ENCODE measurements around the gene ZNF132.

ZNF132 gene

GRCh38 chr19:58468216-58468839, 28.4 kb upstream of the ZNF132 start:
- TF ChIP-seq CTCF (conservative IDR thresholded peaks at IDR 0.05; ENCODE audit: low read depth), result no peak
- POLR2A ChIA-PET (ENCODE audit: low non-redundant PET), result no interaction called here
- CTCF ChIA-PET, result no interaction called here
- no peak for DNase-seq (ENCODE audit: low spot score)
- peak overlapping the region; percentile 50 for H3K27ac ChIP-seq

GRCh38 chr19:58466760-58467589, 27.0 kb upstream of the ZNF132 start, which contains the start of gene ZNF324:
TSS of gene ZNF324 (plus strand) at chr19:58467080. CDS start at chr19:58469186, 2,106 bp downstream.
- CTCF ChIA-PET, result interaction anchor here (0.6 kb wide), 1 partner anchor 22 kb away, joined by 3 read pairs; no protein-coding TSS in a partner anchor
- POLR2A ChIA-PET (ENCODE audit: low non-redundant PET), result no interaction called here
- DNase-seq (ENCODE audit: low spot score), result peak; percentile 96
- no peak for TF ChIP-seq CTCF (conservative IDR thresholded peaks at IDR 0.05; ENCODE audit: low read depth)
- H3K27ac ChIP-seq, result peak within 1 kb of the TSS; percentile 72

- DNase-seq (ENCODE audit: low spot score), result no peak
- H3K27ac ChIP-seq, result peak overlapping the region; percentile 72
- ChIA-PET POLR2A (ENCODE audit: low non-redundant PET) (interaction anchor here (1.0 kb wide), 1 partner anchor 45 kb away, joined by 3 read pairs; the partner anchor contains the start of gene SLC27A5), CTCF (no interaction called here)
- TF ChIP-seq CTCF (conservative IDR thresholded peaks at IDR 0.05; ENCODE audit: low read depth), result no peak
Observed at GRCh38 chr19:58466089-58466759, 26.3 kb upstream of the ZNF132 start.

GRCh38 chr19:58460039-58460438, 20.1 kb upstream of the ZNF132 start:
- POLR2A ChIA-PET (ENCODE audit: low non-redundant PET), result no interaction called here
- peak; percentile 68 for DNase-seq (ENCODE audit: low spot score)
- no peak overlapping the region for H3K27ac ChIP-seq
- CTCF ChIA-PET, result interaction anchor here (1.5 kb wide), 1 partner anchor 15 kb away, joined by 6 read pairs; no protein-coding TSS in a partner anchor
- no peak for TF ChIP-seq CTCF (conservative IDR thresholded peaks at IDR 0.05; ENCODE audit: low read depth)

- no peak for DNase-seq (ENCODE audit: low spot score)
- TF ChIP-seq CTCF (conservative IDR thresholded peaks at IDR 0.05; ENCODE audit: low read depth), result no peak
- H3K27ac ChIP-seq, result no peak overlapping the region
- ChIA-PET CTCF (no interaction called here), POLR2A (ENCODE audit: low non-redundant PET) (no interaction called here)
Observed at GRCh38 chr19:58456111-58456510, 16.2 kb upstream of the ZNF132 start.

GRCh38 chr19:58455306-58455705, 15.4 kb upstream of the ZNF132 start:
- no peak overlapping the region for H3K27ac ChIP-seq
- ChIA-PET CTCF (no interaction called here), POLR2A (ENCODE audit: low non-redundant PET) (no interaction called here)
- no peak for TF ChIP-seq CTCF (conservative IDR thresholded peaks at IDR 0.05; ENCODE audit: low read depth)
- DNase-seq (ENCODE audit: low spot score), result no peak
